ENCODE results near the gene DLG2.

DLG2 gene

GRCh38 chr11:83858694-83859093 is 1768.5 kb downstream of the DLG2 start:
- Histone ChIP-seq H3K9ac (ENCODE audit: low read depth, low read length) (no peak overlapping the region), H3K4me3 (ENCODE audit: low read length) (no peak overlapping the region), H3K4me2 (ENCODE audit: low read length) (no peak overlapping the region), H3K27me3 (ENCODE audit: control insufficient read depth, insufficient read depth, low read length) (no peaks in the 10 kb centered on the region), H3K9me3 (replicated peaks; ENCODE audit: low read length) (no peaks in the 10 kb centered on the region), H3K36me3 (ENCODE audit: insufficient read depth, low read length) (no peaks in the 10 kb centered on the region), H3K4me1 (ENCODE audit: control insufficient read depth, insufficient read depth, low read length) (no peaks in the 10 kb centered on the region)

GRCh38 chr11:83855237-83855636 is 1771.9 kb downstream of the DLG2 start:
- Histone ChIP-seq H3K4me3 (ENCODE audit: low read length) (no peak overlapping the region), H3K4me1 (ENCODE audit: control insufficient read depth, insufficient read depth, low read length) (no peaks in the 10 kb centered on the region), H3K9ac (ENCODE audit: low read depth, low read length) (no peak overlapping the region), H3K27me3 (ENCODE audit: control insufficient read depth, insufficient read depth, low read length) (no peaks in the 10 kb centered on the region), H3K9me3 (replicated peaks; ENCODE audit: low read length) (no peaks in the 10 kb centered on the region), H3K4me2 (ENCODE audit: low read length) (no peak overlapping the region), H3K36me3 (ENCODE audit: insufficient read depth, low read length) (no peaks in the 10 kb centered on the region)

- Histone ChIP-seq H3K27me3 (ENCODE audit: control insufficient read depth, insufficient read depth, low read length) (no peaks in the 10 kb centered on the region), H3K4me1 (ENCODE audit: control insufficient read depth, insufficient read depth, low read length) (no peaks in the 10 kb centered on the region), H3K4me2 (ENCODE audit: low read length) (no peak overlapping the region), H3K9me3 (replicated peaks; ENCODE audit: low read length) (no peaks in the 10 kb centered on the region), H3K36me3 (ENCODE audit: insufficient read depth, low read length) (no peaks in the 10 kb centered on the region), H3K4me3 (ENCODE audit: low read length) (no peak overlapping the region), H3K9ac (ENCODE audit: low read depth, low read length) (no peak overlapping the region)
Observed at GRCh38 chr11:83852775-83853442, 1774.2 kb downstream of the DLG2 start.

GRCh38 chr11:83852012-83852411 is 1775.1 kb downstream of the DLG2 start:
- no peak overlapping the region for H3K9ac ChIP-seq (ENCODE audit: low read depth, low read length)
- no peak overlapping the region for H3K4me2 ChIP-seq (ENCODE audit: low read length)
- no peaks in the 10 kb centered on the region for H3K4me1 ChIP-seq (ENCODE audit: control insufficient read depth, insufficient read depth, low read length)
- no peaks in the 10 kb centered on the region for H3K27me3 ChIP-seq (ENCODE audit: control insufficient read depth, insufficient read depth, low read length)
- no peaks in the 10 kb centered on the region for H3K36me3 ChIP-seq (ENCODE audit: insufficient read depth, low read length)
- H3K9me3 ChIP-seq (replicated peaks; ENCODE audit: low read length), result no peaks in the 10 kb centered on the region
- no peak overlapping the region for H3K4me3 ChIP-seq (ENCODE audit: low read length)

- Histone ChIP-seq H3K36me3 (ENCODE audit: insufficient read depth, low read length) (no peaks in the 10 kb centered on the region), H3K9ac (ENCODE audit: low read depth, low read length) (no peak overlapping the region), H3K4me1 (ENCODE audit: control insufficient read depth, insufficient read depth, low read length) (no peaks in the 10 kb centered on the region), H3K4me3 (ENCODE audit: low read length) (no peak overlapping the region), H3K9me3 (replicated peaks; ENCODE audit: low read length) (no peaks in the 10 kb centered on the region), H3K27me3 (ENCODE audit: control insufficient read depth, insufficient read depth, low read length) (no peaks in the 10 kb centered on the region), H3K4me2 (ENCODE audit: low read length) (no peak overlapping the region)
Observed at GRCh38 chr11:83847467-83848034, 1779.6 kb downstream of the DLG2 start.

GRCh38 chr11:83845797-83846196 is 1781.3 kb downstream of the DLG2 start:
- Histone ChIP-seq H3K4me2 (ENCODE audit: low read length) (no peak overlapping the region), H3K36me3 (ENCODE audit: insufficient read depth, low read length) (no peaks in the 10 kb centered on the region), H3K27me3 (ENCODE audit: control insufficient read depth, insufficient read depth, low read length) (no peaks in the 10 kb centered on the region), H3K9me3 (replicated peaks; ENCODE audit: low read length) (no peaks in the 10 kb centered on the region), H3K9ac (ENCODE audit: low read depth, low read length) (no peak overlapping the region), H3K4me3 (ENCODE audit: low read length) (no peak overlapping the region), H3K4me1 (ENCODE audit: control insufficient read depth, insufficient read depth, low read length) (no peaks in the 10 kb centered on the region)

- H3K27me3 ChIP-seq (ENCODE audit: control insufficient read depth, insufficient read depth, low read length), result peaks cover 7% of the 10 kb centered on the region
- H3K9me3 ChIP-seq (replicated peaks; ENCODE audit: low read length), result no peaks in the 10 kb centered on the region
- no peaks in the 10 kb centered on the region for H3K36me3 ChIP-seq (ENCODE audit: insufficient read depth, low read length)
- H3K4me3 ChIP-seq (ENCODE audit: low read length), result no peak overlapping the region
- no peak overlapping the region for H3K4me2 ChIP-seq (ENCODE audit: low read length)
- H3K4me1 ChIP-seq (ENCODE audit: control insufficient read depth, insufficient read depth, low read length), result no peaks in the 10 kb centered on the region
- no peak overlapping the region for H3K9ac ChIP-seq (ENCODE audit: low read depth, low read length)
Observed at GRCh38 chr11:83840326-83840725, 1786.8 kb downstream of the DLG2 start.

GRCh38 chr11:83836883-83837654 is 1790.1 kb downstream of the DLG2 start:
- peaks cover 7% of the 10 kb centered on the region for H3K27me3 ChIP-seq (ENCODE audit: control insufficient read depth, insufficient read depth, low read length)
- no peaks in the 10 kb centered on the region for H3K4me1 ChIP-seq (ENCODE audit: control insufficient read depth, insufficient read depth, low read length)
- no peaks in the 10 kb centered on the region for H3K36me3 ChIP-seq (ENCODE audit: insufficient read depth, low read length)
- H3K9me3 ChIP-seq (replicated peaks; ENCODE audit: low read length), result no peaks in the 10 kb centered on the region
- H3K4me2 ChIP-seq (ENCODE audit: low read length), result no peak overlapping the region
- H3K4me3 ChIP-seq (ENCODE audit: low read length), result no peak overlapping the region
- no peak overlapping the region for H3K9ac ChIP-seq (ENCODE audit: low read depth, low read length)

GRCh38 chr11:83836065-83836464 is 1791.1 kb downstream of the DLG2 start:
- Histone ChIP-seq H3K4me1 (ENCODE audit: control insufficient read depth, insufficient read depth, low read length) (no peaks in the 10 kb centered on the region), H3K36me3 (ENCODE audit: insufficient read depth, low read length) (no peaks in the 10 kb centered on the region), H3K4me3 (ENCODE audit: low read length) (no peak overlapping the region), H3K27me3 (ENCODE audit: control insufficient read depth, insufficient read depth, low read length) (peaks cover 7% of the 10 kb centered on the region), H3K9me3 (replicated peaks; ENCODE audit: low read length) (no peaks in the 10 kb centered on the region), H3K4me2 (ENCODE audit: low read length) (no peak overlapping the region), H3K9ac (ENCODE audit: low read depth, low read length) (no peak overlapping the region)

GRCh38 chr11:83835423-83835822 is 1791.7 kb downstream of the DLG2 start:
- Histone ChIP-seq H3K9ac (ENCODE audit: low read depth, low read length) (no peak overlapping the region), H3K27me3 (ENCODE audit: control insufficient read depth, insufficient read depth, low read length) (peaks cover 7% of the 10 kb centered on the region), H3K9me3 (replicated peaks; ENCODE audit: low read length) (no peaks in the 10 kb centered on the region), H3K4me3 (ENCODE audit: low read length) (no peak overlapping the region), H3K36me3 (ENCODE audit: insufficient read depth, low read length) (no peaks in the 10 kb centered on the region), H3K4me2 (ENCODE audit: low read length) (no peak overlapping the region), H3K4me1 (ENCODE audit: control insufficient read depth, insufficient read depth, low read length) (no peaks in the 10 kb centered on the region)

- Histone ChIP-seq H3K36me3 (ENCODE audit: insufficient read depth, low read length) (no peaks in the 10 kb centered on the region), H3K4me2 (ENCODE audit: low read length) (no peak overlapping the region), H3K9me3 (replicated peaks; ENCODE audit: low read length) (no peaks in the 10 kb centered on the region), H3K4me1 (ENCODE audit: control insufficient read depth, insufficient read depth, low read length) (peaks cover 17% of the 10 kb centered on the region), H3K27me3 (ENCODE audit: control insufficient read depth, insufficient read depth, low read length) (no peaks in the 10 kb centered on the region), H3K4me3 (ENCODE audit: low read length) (no peak overlapping the region), H3K9ac (ENCODE audit: low read depth, low read length) (no peak overlapping the region)
Observed at GRCh38 chr11:83831929-83832328, 1795.2 kb downstream of the DLG2 start.

Data from skeletal muscle satellite cell (primary cell).